GM23338 (cell line): ENCODE measurements around the gene ERAP2. TPM values are rescaled to one million over a fixed set of nuclear protein-coding genes. Genes with fewer than 3 reads are reported as not detected.
A peak's percentile ranks its signal among the peaks of the same experiment; 100 is the strongest.

Experiments used
- ATAC-seq: fragments of 200-7000 bp; cut with Tn5 transposase; 3 replicates; pipeline ENCODE4 v1.9.1; 2020
- DNase-seq: peaks from one replicate; pipeline ENCODE4 v3.0.0-alpha.2; 2015; ENCODE audit warnings: low spot score
- H2AFZ ChIP-seq: fragments of 200-600 bp; sonication (generic); 2 replicates; pipeline ENCODE4 v1.8.0; 2016; ENCODE audit warnings: antibody characterized with exemption, mild to moderate bottlenecking, moderate library complexity
- H3F3A ChIP-seq: fragments of 200-600 bp; sonication (generic); replicated peaks from 2 replicates; pipeline ENCODE4 v1.8.0; 2017; ENCODE audit warnings: antibody characterized with exemption, mixed run types, low read depth
- H3K27ac ChIP-seq: fragments of 200-600 bp; sonication (generic); 2 replicates; pipeline ENCODE4 v1.6.1; 2016; ENCODE audit warnings: low read depth
- H3K27me3 ChIP-seq: fragments of 200-600 bp; sonication (generic); 2 replicates; pipeline ENCODE4 v1.8.0; 2016; ENCODE audit warnings: mild to moderate bottlenecking, mixed run types, moderate library complexity; ENCODE audit not compliant: insufficient read depth
- H3K36me3 ChIP-seq: fragments of 200-600 bp; sonication (generic); 2 replicates; pipeline ENCODE4 v1.8.0; 2016; ENCODE audit warnings: mild to moderate bottlenecking; ENCODE audit not compliant: insufficient read depth
- H3K4me1 ChIP-seq: fragments of 200-600 bp; sonication (generic); 2 replicates; pipeline ENCODE4 v1.8.0; 2016; ENCODE audit warnings: mild to moderate bottlenecking, moderate library complexity; ENCODE audit not compliant: insufficient read depth
- H3K4me2 ChIP-seq: fragments of 200-600 bp; sonication (generic); 2 replicates; pipeline ENCODE4 v1.7.1; 2017; ENCODE audit warnings: mixed run types
- H3K4me3 ChIP-seq: fragments of 200-600 bp; sonication (generic); 2 replicates; pipeline ENCODE4 v1.6.1; 2016; ENCODE audit warnings: mixed run types
- H3K79me2 ChIP-seq: fragments of 200-600 bp; sonication (generic); replicated peaks from 2 replicates; pipeline ENCODE4 v1.8.0; 2017; ENCODE audit warnings: mild to moderate bottlenecking; ENCODE audit not compliant: insufficient read depth
- H3K9me2 ChIP-seq: fragments of 200-600 bp; sonication (generic); 2 replicates; pipeline ENCODE4 v1.8.0; 2017; ENCODE audit not compliant: insufficient read depth
- H4K20me1 ChIP-seq: fragments of 200-600 bp; sonication (generic); replicated peaks from 2 replicates; pipeline ENCODE4 v1.8.0; 2017; ENCODE audit warnings: mild to moderate bottlenecking; ENCODE audit not compliant: insufficient read depth
- H3K27ac Mint-ChIP-seq: 2 replicates; pipeline ENCODE4 v1.8.0; 2020; ENCODE audit warnings: inconsistent platforms, mild to moderate bottlenecking, moderate library complexity, mixed read lengths
- H3K27me3 Mint-ChIP-seq: 3 replicates; pipeline ENCODE4 v1.8.0; 2022; ENCODE audit warnings: low read depth, mild to moderate bottlenecking, moderate library complexity, mixed read lengths, inconsistent platforms; ENCODE audit not compliant: insufficient read depth, poor library complexity
- H3K36me3 Mint-ChIP-seq: 3 replicates; pipeline ENCODE4 v1.8.0; 2021; ENCODE audit warnings: low read depth, mild to moderate bottlenecking, inconsistent platforms, moderate library complexity, mixed read lengths
- H3K4me1 Mint-ChIP-seq: 3 replicates; pipeline ENCODE4 v1.8.0; 2020; ENCODE audit warnings: mild to moderate bottlenecking, inconsistent platforms, mixed read lengths
- H3K4me3 Mint-ChIP-seq: 3 replicates; pipeline ENCODE4 v1.8.0; 2021; ENCODE audit warnings: moderate library complexity, mild to moderate bottlenecking, inconsistent platforms, mixed read lengths
- H3K9me3 Mint-ChIP-seq: 3 replicates; pipeline ENCODE4 v1.8.0; 2020; ENCODE audit warnings: moderate library complexity, mild to moderate bottlenecking, inconsistent platforms, mixed read lengths
- CREB1 ChIP-seq: fragments of 250-450 bp; sonication (Bioruptor Pico); IDR thresholded peaks from 2 replicates; pipeline ENCODE4 v1.5.0; 2020; ENCODE audit warnings: low read depth, mild to moderate bottlenecking, moderate library complexity
- EZH2 ChIP-seq: fragments of 200-600 bp; sonication (generic); IDR thresholded peaks from one replicate; pipeline ENCODE4 v1.8.0; 2017; ENCODE audit warnings: antibody characterized with exemption, mild to moderate bottlenecking, low read depth; ENCODE audit not compliant: unreplicated experiment
- NANOG ChIP-seq: IDR thresholded peaks from 2 replicates; pipeline ENCODE4 v1.6.1; 2016; ENCODE audit warnings: antibody characterized with exemption, borderline replicate concordance
- POLR2AphosphoS5 ChIP-seq: IDR thresholded peaks from 2 replicates; pipeline ENCODE4 v1.6.1; 2016; ENCODE audit warnings: antibody characterized with exemption, low read depth
- polyA plus RNA-seq: library from polyadenylated mRNA; unstranded; fragments of >200 nt; fragmentation: Nextera tagmentation; extraction: Ambion mirVana; gene quantifications from 2 replicates; pipeline ENCODE4 v1.2.1, GENCODE V29; 2016
- total RNA-seq: library from RNA; depleted of rRNA; stranded (reverse); fragments of >200 nt; shearing (Covaris generic); gene quantifications from 2 replicates; pipeline ENCODE4 v1.2.3, GENCODE V29; 2014

ERAP2 gene
- total and polyA plus RNA-seq, 2 experiments from 2014 or later, result 0.73 TPM; not detected in 1

- TF ChIP-seq CREB1 (CRISPR knock-in tag) (peak; percentile 51; the same call in 1 of the 2 replicates), EZH2 (no peak), POLR2AphosphoS5 (peak; percentile 29; the same call in 1 of the 2 replicates)
- Mint-ChIP-seq H3K4me1 (peaks cover 16% of the 10 kb centered on the region), H3K9me3 (no peaks in the 10 kb centered on the region), H3K4me3 (peak overlapping the region; percentile 88), H3K36me3 (no peaks in the 10 kb centered on the region; the same call in 2 of the 3 replicates), H3K27ac (peak overlapping the region; percentile 87), H3K27me3 (peaks cover 21% of the 10 kb centered on the region)
- peaks cover 6% of the 10 kb centered on the region for H3F3A ChIP-seq
- H3K4me1 ChIP-seq, result peaks cover 19% of the 10 kb centered on the region; the same call in 1 of the 2 replicates
- H3K27ac ChIP-seq, result peak overlapping the region; percentile 95
- H4K20me1 ChIP-seq, result no peaks in the 10 kb centered on the region
- H3K27me3 ChIP-seq, result peaks cover 23% of the 10 kb centered on the region
- no peaks in the 10 kb centered on the region for H3K36me3 ChIP-seq
- H3K4me2 ChIP-seq, result peak overlapping the region; percentile 94
- no peaks in the 10 kb centered on the region for H3K9me2 ChIP-seq
- peak overlapping the region; percentile 84 for H3K4me3 ChIP-seq
- ATAC-seq (peak; percentile 76), DNase-seq (peak; percentile 90)
- H3K79me2 ChIP-seq, result peaks cover 2% of the 10 kb centered on the region; the same call in 1 of the 2 replicates
- peak overlapping the region; percentile 100 for H2AFZ ChIP-seq
Observed at GRCh38 chr5:96934708-96935558, 58.6 kb downstream of the ERAP2 start.

- Histone ChIP-seq H3K4me1 (peaks cover 19% of the 10 kb centered on the region; the same call in 1 of the 2 replicates), H3K4me3 (peak within 1 kb of the TSS; percentile 84), H4K20me1 (no peaks in the 10 kb centered on the region), H3K9me2 (no peaks in the 10 kb centered on the region), H3K36me3 (no peaks in the 10 kb centered on the region), H2AFZ (peak within 1 kb of the TSS; percentile 100), H3F3A (peaks cover 6% of the 10 kb centered on the region), H3K27ac (peak within 1 kb of the TSS; percentile 95), H3K4me2 (peak within 1 kb of the TSS; percentile 94), H3K79me2 (peaks cover 7% of the 10 kb centered on the region), H3K27me3 (peaks cover 23% of the 10 kb centered on the region)
- Mint-ChIP-seq H3K27me3 (peaks cover 21% of the 10 kb centered on the region), H3K36me3 (no peaks in the 10 kb centered on the region; the same call in 2 of the 3 replicates), H3K4me1 (peaks cover 19% of the 10 kb centered on the region), H3K9me3 (no peaks in the 10 kb centered on the region), H3K4me3 (peak within 1 kb of the TSS; percentile 88), H3K27ac (peak within 1 kb of the TSS; percentile 87)
- DNase-seq (peak; percentile 96), ATAC-seq (peak; percentile 79)
- no peak for TF ChIP-seq NANOG
- peak; percentile 33 for TF ChIP-seq EZH2
Observed at GRCh38 chr5:96935559-96936430, 59.5 kb downstream of the ERAP2 start, which contains the start of gene LNPEP. TSS of gene LNPEP (plus strand) at chr5:96936080. CDS start at chr5:96936156, 76 bp downstream.
